Amniotic epithelial cell (primary cell): Measurements from ENCODE around the gene ANGEL2.
A peak's percentile ranks its signal among the peaks of the same experiment; 100 is the strongest.
"Not testable (repeated sequence)": the region's sequence is repeated elsewhere in the genome, so short reads cannot be mapped to it uniquely, and the experiment has no call there.

ENCODE experiments used
- DNase-seq: peaks from one replicate; pipeline ENCODE4 v3.0.0-alpha.2; 2010; ENCODE audit warnings: low read depth

Gene ANGEL2

DNA sequence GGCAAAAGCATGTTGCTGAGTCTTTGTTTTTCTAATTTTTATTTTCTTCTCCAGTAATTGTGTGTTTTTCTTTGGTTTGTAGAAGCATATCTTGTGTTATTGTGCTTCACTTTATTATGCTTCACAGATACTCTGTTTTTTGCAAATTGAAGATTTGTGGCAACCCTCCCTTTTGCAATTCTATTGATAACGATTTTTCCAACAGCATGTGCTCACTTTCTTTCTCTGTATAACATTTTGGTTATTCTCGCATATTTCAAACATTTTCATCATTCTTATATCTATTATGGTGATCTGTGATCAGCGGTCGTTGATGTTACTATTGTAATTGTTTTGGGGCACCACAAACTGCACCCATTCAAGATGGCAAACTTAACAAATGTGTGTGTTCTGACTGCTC is 3.8 kb upstream of the ANGEL2 start:
- no peak for DNase-seq

DNA sequence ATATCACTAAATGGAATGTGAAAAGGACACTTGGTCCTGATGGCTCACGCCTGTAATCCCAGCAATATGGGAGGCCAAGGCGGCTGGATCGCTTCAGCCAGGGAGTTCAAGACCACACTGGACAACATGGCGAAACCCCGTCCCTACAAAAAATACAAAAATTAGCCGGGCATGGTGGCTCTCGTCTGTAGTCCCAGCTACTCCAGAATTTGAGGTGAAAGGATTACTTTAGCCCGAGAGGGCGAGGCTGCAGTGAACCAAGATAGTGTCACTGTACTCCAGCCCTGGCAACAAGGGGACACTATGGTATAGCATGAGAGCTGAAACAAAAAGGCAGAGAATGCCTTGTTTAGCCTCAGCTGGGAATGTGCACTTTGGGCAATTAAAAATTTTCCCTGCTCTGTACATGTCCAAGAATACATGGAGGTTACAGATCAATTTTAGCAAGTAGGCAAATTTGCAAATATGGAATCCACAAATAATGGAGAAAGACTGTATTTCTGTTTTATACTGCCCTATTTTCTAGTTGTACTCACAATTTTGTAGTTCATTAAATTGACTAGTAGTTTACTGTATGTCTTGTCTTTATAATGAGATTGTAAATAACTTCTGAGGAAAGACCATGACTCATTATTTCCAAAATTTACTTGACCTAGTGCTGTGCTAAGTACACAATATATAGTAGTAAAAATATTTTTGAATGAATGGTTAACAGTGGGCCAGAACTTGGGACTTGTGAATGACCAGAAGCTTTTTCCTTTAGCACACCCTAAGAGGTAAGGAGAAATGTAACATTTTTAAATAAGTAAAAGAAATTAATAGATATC is 2.0 kb upstream of the ANGEL2 start:
- no peak for DNase-seq

DNA sequence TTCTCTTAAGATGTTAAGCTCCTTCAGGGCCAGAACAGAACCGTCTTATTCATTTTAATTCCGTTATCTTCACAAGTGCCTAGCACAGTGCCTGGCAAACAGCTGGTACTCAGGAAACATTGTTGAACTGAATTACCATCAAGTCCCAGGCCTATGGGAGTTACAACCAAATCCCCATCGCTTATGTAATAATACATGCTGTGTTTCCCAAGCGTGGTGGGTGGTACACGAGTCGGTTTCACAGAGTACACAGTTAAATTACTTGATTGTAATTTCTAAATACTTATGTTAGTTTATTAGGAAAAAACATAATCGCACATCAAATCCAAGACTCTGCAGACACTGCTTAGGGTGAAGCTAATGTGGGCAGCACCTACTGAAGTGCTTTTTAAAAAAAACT is 1.0 kb downstream of the ANGEL2 start:
- peak; percentile 57 for DNase-seq

DNA sequence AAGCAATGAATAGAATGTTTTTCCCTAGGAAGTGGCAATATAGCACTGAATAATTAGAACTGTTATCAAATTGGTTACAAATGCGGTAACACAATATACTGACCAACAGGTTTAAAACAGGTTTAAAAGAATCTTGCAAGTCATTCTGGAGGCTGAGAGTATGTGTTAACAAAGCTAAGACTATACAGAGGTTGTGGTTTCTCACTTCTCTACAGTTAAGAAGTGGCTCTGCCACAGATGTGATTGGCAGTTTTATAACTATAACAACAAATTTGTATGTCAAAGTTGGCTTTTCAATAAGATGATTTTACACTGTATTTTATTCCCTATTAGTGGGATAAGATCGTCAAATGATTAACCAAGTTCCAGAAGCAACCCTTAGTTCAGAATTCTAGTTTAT is 7.1 kb downstream of the ANGEL2 start:
- DNase-seq, result no peak

DNA sequence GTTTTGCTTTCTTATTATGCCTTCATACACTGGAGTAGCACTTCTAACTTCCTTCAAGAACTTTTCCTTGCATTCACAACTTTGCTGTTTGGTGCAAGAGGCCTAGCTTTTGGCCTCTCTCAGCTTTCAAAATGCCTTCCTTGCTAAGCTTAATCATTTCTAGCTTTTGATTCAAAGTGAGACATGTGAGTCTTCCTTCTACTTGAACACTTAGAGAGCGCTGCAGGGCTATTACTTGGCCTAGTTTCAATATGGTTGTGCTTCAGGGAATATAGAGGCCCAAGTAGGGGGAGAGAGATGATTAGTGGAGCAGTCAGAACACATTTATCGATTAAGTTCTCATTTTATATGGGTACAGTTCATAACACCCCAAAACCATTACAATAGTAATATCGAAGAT is 12.4 kb downstream of the ANGEL2 start:
- no peak for DNase-seq

DNA sequence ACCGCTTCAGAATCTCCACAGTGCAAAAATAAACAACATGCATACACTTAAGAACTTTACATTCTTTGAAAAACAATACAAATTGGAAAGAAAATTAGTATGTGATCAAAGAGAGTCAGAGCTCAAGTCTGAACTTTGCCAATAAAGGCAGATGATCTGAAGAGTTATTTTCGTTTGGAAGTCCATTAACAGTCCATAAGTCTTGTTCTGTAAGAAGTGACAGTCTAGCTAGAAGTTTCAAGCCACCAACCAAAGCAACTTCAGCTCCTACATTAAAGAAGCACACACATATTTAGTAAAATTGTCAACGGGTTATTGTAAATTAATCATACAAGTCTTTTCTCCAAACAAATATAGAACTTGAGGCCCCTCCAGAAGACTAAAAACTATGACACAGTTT is 20.7 kb downstream of the ANGEL2 start:
- no peak for DNase-seq

DNA sequence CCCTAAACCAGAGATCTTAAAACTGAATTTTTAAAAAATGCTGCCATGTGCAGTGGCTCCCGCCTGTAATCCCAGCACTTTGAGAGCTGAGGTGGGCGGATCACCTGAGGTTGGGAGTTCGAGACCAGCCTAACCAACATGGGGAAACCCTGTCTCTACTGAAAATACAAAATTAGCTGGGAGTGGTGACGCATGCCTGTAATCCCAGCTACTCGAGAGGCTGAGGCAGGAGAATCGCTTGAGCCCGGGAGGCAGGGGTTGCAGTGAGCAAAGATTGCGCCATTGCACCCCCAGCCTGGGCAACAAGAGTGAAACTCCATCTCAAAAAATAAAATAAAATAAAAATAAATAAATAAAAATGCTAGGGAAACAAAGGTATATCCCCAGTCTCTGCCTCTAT is 21.7 kb downstream of the ANGEL2 start:
- not testable (repeated sequence) for DNase-seq

DNA sequence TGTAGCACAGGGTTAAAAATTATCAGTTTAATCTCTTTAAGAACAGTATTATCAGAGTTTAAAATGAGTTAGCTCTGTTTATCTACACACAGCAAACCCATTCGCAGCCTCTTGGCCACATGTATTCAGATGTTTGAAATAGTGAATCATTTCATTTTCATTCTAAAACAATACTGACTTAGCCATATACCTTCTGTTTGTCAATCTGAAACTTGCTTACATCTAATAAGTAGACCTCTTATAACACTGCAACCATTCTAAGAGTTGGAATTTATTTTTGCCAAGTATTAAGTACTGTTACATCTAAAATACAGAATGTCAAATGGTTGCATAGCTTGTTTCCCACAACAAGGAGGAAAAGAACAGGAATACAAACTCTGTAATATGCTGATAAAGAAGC is 25.4 kb downstream of the ANGEL2 start:
- DNase-seq, result no peak

DNA sequence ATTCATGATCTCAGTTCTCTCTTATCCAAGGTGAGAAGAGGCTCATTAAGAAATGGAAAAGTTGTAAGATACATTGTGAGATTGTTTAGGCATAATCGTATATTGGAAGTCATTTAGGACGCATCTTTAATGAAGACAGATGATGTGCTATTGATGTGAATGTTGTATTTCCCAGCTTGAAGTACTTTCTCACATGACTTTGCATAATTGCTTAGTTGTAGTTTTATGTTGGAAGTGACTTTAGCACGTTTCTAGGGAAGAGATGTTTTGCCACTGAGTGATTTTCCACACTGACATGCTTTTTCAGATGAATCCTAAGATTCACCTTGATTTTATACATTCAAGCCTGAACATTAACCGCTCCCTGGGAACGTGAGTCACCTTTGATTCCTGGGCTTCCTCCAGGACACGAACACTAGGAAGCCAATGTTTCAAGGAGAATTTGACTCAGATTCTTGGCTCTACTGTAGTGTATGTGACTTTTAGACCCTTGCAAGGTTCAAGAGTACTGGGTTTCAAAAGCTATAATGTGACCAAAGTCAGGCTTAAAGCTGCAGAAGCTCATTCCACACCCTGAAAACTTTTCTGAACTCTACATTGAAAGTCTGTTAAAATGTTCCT is 27.9 kb downstream of the ANGEL2 start:
- DNase-seq, result peak; percentile 20

DNA sequence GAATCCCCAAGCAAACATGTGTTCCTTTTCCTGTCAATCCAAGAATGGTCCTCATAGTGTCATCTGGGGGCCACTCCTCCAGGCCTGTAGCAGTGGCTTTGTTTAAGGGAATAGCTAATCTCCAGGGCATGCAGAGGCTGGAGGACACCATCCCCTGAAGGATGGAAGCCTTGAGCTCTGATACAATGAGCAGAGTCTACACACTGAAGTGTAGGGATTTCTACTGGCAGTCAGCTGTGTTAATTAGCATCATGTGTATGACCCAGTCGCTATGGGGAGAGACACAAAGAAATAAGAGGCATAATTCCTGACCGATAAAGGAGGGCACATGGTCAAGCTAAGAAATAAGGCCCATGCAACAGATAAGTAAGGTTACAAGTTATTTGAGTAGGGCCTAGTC is 29.1 kb downstream of the ANGEL2 start:
- DNase-seq, result no peak

DNA sequence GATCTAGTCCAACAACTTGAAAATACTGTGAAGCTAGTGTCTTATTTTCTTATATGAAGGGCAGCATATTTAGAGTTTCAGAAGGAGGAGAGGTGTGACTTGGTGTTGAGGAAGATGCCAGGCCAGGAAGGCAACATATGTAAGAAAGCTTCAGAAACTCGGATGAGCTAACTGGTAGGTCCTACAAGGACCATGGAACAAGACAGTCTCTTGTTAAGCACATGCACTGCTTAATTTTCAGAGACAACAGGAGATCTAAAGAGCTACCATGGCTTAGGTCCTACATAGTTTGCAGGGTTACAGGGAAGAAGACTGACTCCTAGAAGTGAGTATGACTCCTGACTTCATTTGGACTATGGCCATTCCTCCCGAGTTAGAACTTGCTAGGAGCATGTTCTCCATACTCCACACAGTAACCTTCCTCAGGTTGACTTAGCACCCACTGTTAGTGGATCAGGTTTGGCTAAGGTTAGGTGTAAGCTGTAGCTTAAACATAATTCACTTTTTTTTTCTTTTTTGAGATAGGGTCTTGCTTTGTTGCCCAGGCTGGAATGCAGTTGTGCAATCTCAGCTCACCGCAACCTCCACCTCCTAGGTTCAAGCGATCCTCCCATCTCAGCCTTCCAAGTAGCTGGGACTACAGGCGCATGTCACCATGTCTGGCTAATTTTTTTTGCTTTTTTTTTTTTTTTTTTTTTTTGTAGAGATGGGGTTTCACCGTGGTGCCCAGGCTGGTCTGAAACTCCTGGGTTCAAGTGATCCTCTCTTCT is 31.0 kb downstream of the ANGEL2 start:
- DNase-seq, result no peak

DNA sequence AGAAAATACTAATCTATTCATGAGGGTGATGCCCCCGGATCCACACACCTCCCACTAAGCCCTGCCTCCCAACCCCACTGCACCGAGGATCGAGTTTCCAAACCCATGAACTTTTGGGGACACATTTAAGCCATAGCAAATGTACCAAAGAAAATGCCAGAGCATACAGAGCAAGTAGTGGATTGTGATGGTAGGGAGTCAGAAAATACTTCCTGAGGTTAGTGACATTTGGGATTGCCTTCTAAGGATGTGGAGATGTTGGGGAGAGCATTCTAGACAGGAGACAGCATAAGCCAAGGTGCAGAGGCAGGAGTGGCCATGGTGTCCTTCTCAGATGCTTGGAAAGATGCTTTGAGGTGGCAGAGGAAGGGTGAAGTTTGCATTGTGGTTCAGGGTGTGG is 32.2 kb downstream of the ANGEL2 start:
- no peak for DNase-seq

DNA sequence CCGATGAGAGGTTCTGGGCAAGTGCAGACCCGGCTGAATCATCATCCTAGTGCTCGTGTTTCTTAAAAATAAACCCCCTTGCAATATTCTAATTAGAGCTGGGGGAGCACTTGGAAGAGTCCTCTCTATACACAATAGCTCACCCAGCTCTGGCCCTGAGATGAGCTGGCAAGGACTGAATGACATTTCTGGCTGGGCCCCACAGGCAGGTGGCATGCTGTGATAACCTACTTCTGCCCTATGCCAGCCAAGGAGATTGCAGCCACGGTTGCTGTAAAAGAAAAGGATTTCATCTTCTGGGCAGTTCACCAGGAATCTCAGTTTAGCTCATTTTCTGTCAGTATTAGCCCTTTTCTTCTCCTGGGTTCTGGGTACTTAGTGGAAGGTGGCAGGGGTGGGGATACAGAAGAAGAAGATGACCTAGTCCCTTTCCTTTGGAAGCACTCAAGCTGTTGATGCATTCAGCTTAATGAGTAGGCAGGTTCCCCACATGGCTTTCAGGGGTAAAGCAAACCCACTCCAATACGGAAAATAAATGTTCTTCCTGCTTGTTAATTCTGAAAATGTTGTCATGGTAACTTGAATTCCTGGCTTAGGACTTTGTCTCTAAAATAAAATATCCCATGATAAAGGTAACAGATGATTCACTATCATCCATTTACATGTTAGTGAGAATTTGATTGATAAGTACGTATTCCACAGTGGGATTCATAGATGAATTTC is 33.1 kb downstream of the ANGEL2 start:
- no peak for DNase-seq

DNA sequence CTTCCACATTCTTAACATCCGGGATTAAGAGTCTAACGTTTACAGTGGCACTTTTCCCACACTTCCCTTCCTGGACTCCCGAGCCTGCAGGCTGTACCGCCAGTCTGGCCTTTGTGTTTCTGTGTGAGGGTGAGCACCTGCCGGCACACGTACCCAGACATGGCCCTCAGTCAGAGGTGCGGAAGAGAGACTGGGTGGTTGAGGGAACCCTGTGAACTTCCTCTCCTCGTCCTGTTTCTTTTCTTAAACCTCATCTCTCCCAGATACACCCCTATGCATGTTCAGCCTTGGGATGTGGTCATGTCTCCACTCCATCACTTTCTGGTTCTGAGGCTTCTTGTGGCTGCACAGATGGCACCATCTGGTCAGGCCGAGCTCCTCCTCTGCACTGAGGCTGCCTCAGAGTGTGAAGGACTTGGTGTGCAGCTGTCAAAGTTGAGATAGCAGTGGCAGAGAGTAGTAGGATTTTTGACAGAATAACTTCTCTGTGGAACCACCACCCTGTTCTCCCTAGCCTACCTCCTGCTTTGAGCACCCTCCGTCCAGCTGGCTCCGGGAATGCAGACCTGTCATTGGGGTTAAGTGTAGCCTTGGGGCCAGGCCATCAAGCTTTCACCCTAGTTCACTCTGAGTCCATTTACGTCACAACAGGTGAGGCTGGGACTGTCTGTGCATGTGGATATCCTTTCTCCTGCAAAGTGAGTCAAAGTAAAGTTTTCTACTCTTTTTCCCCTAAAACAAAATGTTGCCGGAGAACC is 33.9 kb downstream of the ANGEL2 start:
- DNase-seq, result no peak

DNA sequence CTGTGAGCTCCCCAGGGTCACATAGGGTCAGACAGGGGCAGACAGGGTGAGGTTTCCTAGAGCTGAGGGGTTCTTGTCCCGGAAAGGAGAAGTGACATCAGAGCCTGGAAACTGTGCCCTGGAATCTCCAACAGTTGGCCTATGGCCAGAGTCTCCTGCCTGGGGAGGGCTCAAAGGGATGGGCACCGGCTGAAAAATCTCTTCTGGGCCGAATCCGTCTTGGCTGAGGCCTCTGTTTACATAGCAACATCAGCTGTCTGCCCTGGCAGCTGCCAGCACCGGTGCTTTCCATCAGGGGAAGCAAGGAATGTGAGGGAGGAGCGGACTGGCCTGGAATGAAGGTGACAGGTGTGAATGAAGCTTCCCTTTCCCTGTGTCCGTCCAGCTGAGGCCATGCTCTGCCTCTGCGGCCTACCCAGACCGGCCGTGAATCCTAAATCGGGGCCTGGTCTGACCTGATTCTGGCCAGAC is 34.6 kb downstream of the ANGEL2 start:
- DNase-seq, result no peak

DNA sequence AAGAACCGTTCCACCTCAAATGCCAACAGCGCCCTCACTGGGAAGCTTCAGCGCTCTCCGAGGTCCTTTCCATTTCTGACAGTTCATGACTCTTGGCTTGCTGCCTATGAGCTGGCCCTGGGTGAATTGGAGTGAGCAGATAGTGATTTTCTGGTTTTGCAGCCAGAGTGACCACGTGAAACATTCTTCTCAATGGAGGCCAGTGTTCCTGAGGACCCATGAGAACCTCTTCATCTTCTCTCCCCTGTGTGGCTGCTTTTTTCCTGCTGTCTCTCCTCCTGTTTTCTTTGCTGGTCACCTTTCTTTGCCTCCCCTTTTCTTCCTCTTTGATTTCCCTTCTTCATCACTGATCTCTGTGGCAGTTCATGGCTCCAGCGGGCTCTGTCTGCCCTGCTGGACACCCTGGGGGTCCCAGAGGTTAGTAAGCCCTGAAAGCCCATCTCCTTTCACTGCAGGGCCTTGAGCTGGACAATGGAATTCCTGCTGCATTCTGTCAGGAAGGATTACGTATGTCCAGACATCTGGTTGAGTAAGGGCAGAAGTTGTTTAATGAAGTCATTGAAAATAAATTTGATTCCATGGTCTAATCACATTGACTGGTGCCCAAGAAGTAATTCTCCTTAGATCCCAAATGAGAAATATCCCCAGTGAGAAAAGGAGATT is 35.4 kb downstream of the ANGEL2 start:
- peak; percentile 65 for DNase-seq

DNA sequence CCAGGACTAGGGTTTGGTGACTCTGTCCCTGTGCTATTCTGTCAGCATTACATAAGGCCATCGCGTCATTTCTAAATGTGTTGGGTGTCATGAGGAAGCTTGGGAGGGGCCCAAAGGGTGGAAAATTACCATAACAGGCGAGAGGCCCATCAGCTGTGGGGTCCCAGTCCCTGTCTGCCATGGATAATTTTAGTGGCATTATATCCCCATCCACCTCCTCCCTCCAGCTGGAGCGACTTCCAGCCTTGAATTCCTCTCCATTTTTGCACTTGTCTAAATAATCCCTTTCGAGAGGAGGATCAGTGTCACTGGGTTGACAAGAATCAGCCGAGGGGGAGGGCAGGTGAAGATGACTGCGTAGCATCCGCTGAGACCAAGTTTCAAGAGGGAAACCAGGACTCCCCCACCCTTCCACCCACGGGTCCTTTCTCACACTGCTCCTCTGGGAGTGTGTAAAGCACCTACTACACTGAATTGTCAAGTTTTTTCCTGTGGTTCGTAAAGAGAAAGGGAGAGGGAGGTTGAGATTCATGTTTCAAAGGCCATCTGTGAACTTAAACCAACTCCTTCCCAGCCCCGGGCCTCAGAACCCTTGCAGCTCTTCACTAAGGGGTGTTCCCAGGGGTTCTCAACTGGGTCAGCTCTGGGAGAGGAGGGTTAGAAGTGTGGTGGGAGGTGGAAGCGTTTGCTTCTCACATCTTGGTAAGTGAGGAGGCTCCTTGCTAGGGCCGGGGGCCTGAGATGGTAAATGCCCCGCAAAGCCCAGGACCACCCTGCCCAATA is 36.1 kb downstream of the ANGEL2 start:
- DNase-seq, result no peak

DNA sequence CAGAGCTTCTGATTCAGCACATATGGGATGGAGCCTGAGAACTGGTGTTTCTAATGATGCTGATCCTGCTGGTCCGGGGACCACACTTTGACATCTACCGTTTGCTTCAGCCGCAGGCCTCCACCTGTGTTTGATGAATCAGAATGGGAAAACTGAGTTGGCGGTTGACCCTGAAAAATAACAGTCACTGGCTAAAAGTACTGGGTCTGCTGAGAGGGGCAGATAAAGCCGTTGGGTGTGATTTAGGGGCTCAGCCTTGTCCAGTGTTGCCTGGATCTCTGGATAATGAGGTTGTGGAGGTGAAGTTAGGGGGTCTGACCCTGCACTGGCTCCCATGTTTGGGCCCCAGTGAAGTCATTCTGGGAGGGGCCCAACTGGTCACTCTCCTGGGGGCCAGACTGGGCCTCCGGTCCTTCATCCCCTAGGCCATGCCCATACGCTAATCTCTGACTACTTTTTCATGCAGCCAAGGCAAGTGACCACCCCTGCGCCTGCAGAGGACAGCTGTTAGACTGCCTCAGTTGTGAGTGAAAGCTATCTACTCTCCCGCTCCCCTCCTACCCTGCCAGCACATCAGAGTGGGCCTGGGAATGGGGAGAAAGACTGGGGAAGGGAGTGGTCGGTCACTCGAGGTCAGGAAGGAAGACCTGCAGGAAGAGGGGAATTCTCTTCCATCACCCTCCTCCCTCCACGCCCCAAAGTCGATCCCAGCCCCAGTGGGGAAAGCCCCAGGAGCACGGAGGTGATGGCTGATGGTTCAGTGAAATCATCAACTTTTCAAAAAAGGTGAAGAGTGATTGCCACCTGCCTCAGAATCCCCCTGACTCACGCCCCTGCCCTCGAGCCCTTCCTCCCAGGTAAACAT is 37.7 kb downstream of the ANGEL2 start:
- DNase-seq, result no peak

DNA sequence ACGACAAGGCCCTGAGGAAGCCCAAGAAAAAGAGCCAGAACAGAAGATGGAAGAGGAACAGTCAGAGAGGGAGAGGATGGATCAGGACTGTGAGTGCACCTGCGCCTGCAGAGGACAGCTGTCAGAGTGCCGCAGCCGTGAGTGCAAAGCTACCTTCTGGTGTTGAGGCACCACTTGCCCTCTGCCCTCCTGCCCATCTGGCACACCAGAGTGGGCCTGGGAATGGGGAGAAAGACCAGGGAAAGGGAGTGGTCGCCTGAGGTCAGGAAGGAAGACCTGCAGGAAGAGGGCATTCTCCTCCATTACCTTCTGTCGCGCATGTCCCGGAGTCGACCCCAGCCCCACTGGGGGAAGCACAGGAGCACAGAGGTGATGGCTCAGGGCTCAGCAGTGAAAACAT is 39.1 kb downstream of the ANGEL2 start:
- DNase-seq, result no peak
